NCI-H1694 treated with DMSO at 0.1 percent for 48 hours (cell line): Measurements from ENCODE around the gene CAPRIN1.

ENCODE experiments used
- DNase-seq: peaks from one replicate; lab custom pipeline; 2025; lab: John Stamatoyannopoulos, UW

The CAPRIN1 gene, protein sequence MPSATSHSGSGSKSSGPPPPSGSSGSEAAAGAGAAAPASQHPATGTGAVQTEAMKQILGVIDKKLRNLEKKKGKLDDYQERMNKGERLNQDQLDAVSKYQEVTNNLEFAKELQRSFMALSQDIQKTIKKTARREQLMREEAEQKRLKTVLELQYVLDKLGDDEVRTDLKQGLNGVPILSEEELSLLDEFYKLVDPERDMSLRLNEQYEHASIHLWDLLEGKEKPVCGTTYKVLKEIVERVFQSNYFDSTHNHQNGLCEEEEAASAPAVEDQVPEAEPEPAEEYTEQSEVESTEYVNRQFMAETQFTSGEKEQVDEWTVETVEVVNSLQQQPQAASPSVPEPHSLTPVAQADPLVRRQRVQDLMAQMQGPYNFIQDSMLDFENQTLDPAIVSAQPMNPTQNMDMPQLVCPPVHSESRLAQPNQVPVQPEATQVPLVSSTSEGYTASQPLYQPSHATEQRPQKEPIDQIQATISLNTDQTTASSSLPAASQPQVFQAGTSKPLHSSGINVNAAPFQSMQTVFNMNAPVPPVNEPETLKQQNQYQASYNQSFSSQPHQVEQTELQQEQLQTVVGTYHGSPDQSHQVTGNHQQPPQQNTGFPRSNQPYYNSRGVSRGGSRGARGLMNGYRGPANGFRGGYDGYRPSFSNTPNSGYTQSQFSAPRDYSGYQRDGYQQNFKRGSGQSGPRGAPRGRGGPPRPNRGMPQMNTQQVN

GRCh38 chr11:34051349-34052035 lies at the start of gene CAPRIN1:
TSS of gene CAPRIN1 (plus strand) at chr11:34051731. CDS start at chr11:34052421, 690 bp downstream.
- DNase-seq, result peak; percentile 86

DNA sequence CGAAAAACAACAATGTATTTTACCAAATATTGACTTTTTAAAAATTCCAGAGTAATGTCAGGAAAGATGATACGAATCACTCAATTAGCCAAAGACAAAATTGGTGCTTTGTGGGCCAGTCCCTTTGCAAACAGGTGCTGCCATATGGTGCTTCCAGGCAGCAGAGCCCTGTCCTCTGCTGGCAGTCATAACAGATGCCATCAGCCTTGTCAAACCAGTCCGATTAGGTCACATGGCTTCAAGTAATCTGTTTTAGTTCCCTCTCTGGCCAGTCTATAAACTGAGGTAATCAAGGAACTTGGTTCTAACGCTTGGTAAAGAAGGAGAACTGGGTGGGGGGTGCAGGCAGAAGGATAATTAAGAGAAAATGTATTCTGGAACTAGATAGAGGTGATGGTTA lies 49.1 kb upstream of the CAPRIN1 start:
- peak; percentile 34 for DNase-seq

DNA sequence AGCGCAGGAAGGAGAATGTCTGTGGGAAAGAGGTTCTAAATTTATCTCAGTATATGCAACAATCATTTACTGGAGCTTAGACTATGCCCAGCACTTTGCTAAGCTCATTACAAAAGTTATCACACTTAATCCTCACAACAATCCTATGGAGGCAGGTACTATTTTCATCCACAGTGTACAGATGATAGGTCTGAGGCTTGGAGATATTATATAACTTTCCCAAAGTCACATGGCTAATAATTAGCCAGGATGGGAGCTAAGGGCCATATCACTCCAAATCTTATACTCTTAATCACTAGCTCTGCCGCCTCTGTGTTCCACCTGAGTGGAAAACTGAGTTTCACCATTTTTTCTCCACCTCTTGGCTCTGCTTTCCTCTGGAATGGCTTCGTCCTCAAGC lies 47.3 kb upstream of the CAPRIN1 start:
- no peak for DNase-seq

- DNase-seq, result no peak
Measured at GRCh38 chr11:34006876-34007275, 44.7 kb upstream of the CAPRIN1 start.

DNA sequence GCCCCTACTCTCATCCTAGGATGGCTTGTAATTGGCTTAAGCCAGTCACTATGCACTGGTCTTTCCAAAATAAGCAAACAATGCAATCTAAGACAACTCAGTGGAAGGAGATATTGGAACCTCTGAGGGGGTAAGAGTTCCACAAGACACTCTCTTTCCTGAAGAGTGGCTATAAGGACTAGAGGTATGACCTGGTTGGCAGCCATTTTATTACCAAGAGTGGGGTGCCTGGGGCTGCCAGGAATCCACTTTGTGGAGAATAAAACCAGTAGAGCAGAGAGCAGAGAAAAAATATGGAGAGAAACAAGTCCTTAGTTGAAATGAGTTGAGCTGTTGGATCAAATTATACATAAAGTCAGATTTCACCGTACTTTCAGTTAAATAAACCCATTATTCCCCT lies 38.8 kb upstream of the CAPRIN1 start:
- DNase-seq, result no peak

DNA sequence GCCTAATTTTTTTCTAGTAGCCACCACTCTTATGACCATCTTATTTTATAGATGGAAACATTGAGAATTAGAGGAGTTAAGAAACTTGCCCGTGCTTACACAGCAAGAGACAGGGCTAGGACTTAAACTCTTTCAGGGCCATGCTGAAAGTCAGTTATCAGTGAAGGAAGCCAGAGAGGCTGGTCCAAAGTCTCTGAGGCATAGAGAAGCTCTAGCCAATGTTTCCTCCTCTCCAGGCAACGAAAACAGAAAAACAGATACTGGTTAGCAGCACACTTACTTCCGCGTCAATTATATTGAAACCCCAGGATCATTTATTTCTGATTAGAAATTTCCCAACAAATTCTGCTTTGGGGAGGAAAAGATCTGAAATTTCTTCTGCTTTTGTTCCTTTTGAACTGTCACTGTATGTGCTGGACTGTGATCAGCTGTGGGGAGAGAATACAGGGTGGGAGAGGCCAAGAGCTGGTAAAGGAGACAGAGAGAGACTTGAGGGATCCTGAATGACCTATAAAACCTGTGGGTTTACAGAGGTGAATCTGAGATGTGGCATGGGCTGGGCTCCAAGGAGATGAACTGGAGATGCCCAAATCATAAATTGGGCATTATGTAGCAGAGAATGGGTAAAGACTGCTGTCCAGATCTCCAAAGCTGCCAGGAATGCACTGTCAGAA lies 37.5 kb upstream of the CAPRIN1 start:
- DNase-seq, result no peak

DNA sequence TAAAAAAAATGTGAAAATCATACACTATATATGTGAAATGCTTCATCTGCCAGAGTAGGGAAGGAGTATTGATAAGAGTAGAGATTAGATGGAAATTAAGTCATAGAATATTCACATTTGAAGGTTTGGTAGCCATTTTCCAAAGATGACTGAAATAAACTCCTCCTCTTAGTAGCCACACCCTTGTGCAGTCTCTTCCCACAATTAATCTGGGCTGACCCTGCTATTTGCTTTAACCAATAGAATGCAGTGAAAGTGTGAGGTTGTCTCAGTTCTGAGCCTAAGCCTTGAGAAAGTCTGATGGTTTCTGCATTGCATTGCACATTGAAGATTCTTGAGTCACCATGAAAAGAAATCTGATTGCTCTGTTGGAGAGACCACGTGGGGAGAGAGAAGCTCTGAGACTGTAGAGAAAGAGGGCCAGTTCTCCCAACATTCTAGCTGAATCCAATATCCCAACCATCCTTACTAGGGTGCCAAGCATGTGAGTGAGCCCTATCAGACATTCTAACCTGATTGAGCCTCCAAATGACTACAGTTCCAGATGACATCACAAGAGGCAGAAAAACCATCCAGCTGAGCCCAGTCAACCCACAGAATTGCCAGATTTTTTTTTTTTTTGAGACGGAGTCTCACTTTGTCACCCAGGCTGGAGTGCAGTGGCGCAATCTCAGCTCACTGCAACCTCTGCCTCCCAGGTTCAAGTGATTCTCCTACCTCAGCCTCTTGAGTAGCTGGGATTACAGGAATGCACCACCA lies 29.4 kb upstream of the CAPRIN1 start:
- DNase-seq, result no peak

DNA sequence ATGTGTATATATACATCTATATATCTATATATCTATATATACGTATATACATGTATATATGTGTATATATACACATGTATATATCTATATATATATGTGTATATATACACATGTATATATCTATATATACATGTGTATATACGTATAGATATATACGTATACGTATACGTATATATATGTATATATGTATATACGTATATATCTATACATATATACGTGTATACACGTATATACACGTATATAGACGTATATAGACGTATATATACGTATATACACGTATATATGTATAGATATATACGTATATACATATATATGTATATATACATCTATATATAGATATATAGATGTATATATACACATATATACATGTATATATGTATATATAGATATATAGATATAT lies 25.1 kb upstream of the CAPRIN1 start:
- no peak for DNase-seq

GRCh38 chr11:34027516-34028408 lies 23.8 kb upstream of the CAPRIN1 start:
- no peak for DNase-seq

DNA sequence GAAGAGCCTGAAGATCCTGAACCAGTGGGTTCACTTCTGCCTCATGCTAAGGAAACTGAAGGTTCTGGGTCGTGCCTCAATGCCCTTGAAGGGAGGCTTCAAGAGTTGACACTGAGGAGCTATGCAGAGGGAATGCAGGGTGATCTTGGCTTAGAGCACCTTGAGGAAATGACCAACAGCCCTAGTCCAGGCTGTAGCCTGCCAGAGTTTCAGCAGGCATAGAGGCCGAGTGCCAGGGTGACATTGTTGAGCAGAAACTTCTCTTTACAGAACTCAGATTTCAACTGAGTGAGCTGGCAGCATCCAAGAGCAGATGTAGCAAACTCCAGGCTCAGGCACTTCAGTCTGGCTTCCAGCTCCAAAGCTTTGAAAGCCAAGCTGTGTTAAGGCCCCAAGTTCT lies 23.1 kb upstream of the CAPRIN1 start:
- DNase-seq, result no peak

DNA sequence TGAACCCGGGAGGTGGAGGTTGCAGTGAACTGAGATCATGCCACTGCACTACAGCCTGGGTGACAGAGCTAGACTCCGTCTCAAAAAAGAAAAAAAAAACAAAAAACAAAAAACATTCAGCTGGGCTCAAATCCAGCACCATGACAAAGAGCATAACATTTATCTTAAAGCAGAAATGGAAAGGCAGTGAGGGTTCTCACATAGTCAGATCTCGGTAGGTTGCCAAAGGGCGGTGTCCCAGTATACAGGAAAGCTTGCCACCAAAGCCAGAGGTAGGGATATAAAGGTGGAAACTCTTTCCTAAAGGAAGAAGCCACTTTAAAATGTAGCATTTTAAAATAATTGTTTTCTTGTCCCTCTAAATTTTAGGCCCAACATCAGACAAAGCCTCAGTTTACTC lies 22.4 kb upstream of the CAPRIN1 start:
- no peak for DNase-seq

GRCh38 chr11:34030382-34030781 lies 21.1 kb upstream of the CAPRIN1 start:
- DNase-seq, result no peak

GRCh38 chr11:34033399-34033798 lies 18.1 kb upstream of the CAPRIN1 start:
- no peak for DNase-seq

GRCh38 chr11:34034053-34034452 lies 17.5 kb upstream of the CAPRIN1 start:
- DNase-seq, result no peak

DNA sequence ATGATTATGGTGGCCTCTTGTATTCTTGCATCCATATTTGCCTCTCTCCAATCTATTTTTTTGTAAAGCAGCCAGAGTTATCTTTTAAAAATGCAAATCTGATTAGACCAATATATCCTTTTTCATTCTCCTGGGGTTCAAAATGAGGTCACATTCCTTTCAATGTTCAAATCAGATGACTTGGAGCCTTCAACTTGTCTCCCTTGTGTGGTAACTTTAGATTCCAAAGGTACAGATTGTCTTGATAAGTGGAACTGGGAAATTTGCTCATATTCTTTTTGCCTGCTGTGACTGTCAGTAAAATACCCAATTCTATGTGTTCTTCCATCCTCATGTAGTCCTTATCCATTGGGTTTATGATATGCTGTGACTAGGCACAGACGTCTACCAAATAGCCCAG lies 15.1 kb upstream of the CAPRIN1 start:
- DNase-seq, result no peak

GRCh38 chr11:34037016-34037415 lies 14.5 kb upstream of the CAPRIN1 start:
- DNase-seq, result no peak

DNA sequence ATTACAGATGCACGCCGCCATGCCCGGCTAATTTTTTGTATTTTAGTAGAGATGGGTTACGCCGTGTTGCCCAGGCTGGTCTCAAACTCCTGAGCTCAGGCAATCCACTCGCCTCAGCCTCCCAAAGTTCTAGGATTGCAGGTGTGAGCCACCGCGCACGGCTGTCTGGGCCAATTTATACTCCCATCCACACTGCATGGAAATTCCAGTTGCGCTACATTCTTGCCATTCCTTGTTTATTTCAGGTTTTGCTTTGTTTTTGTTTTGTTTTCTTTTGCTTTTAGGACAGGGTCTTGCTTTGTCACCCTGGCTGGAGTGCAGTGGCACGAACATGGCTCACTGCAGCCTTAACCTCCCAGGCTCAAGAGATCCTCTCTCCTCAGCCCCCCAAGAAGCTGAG lies 11.0 kb upstream of the CAPRIN1 start:
- no peak for DNase-seq

- no peak for DNase-seq
Measured at GRCh38 chr11:34044664-34045485, 6.7 kb upstream of the CAPRIN1 start.

DNA sequence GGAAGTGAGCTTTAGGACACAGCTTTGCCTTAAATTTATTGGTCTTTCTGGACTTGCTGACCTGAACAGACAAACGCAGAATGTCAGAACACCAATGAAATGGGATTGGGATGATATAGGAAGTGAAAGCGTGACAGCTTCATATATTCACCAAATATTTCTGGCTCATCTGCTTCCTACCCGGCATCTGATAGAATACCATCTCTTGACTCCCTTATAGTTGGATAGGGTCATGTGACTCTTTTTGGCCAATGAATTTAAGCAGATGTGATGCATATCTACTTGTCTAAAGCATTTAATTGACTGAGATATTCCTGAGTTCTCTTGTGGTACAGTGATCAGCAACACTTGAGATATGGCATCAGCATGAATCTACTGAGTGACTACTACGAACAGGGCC lies 2.5 kb upstream of the CAPRIN1 start:
- no peak for DNase-seq
